Measurements from ENCODE around the gene MAML2.

DNA sequence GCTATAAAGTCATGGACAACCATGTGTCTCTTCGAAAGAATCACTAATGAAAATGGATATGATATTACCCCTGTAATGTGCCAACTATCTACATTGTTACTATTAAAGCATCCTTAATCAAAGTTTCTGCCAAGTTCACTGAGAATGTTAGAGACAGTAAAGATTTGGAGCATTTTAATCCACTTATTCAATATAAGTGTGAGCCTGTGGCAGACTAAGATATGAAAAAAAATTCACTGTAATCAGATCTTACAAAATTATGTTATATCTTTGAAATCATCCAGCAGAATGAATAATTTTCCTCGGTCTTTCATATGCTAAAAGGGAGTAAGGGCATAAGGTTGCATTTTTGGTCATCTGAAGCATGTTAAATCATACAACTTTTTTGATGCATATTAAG lies 49.9 kb downstream of the MAML2 start:
- TF ChIP-seq, protein P1, sequence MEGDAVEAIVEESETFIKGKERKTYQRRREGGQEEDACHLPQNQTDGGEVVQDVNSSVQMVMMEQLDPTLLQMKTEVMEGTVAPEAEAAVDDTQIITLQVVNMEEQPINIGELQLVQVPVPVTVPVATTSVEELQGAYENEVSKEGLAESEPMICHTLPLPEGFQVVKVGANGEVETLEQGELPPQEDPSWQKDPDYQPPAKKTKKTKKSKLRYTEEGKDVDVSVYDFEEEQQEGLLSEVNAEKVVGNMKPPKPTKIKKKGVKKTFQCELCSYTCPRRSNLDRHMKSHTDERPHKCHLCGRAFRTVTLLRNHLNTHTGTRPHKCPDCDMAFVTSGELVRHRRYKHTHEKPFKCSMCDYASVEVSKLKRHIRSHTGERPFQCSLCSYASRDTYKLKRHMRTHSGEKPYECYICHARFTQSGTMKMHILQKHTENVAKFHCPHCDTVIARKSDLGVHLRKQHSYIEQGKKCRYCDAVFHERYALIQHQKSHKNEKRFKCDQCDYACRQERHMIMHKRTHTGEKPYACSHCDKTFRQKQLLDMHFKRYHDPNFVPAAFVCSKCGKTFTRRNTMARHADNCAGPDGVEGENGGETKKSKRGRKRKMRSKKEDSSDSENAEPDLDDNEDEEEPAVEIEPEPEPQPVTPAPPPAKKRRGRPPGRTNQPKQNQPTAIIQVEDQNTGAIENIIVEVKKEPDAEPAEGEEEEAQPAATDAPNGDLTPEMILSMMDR (IDR thresholded peaks at IDR 0.05): no peak
- TF ChIP-seq TCF7L2 (IDR thresholded peaks at IDR 0.05; ENCODE audit: low read depth, low read length): no peak

All from Panc1 (cell line).